Right lung (tissue), 10 donors: ENCODE results near the gene LYPD3. TPM values are rescaled to one million over a fixed set of nuclear protein-coding genes. Genes with fewer than 3 reads are reported as not detected.
"Not testable (repeated sequence)": the region's sequence is repeated elsewhere in the genome, so short reads cannot be mapped to it uniquely, and the experiment has no call there.

Experiments
- DNase-seq, 2 donors: peaks; one replicate each; pipeline ENCODE4 v3.0.0-alpha.2; 2013
- long read RNA-seq, 8 donors: transcript quantifications; one replicate each; lab custom pipeline, GENCODE V29; 2026
- polyA plus RNA-seq, 5 donors: library from polyadenylated mRNA; unstranded; fragments of 120-200 nt; gene quantifications; one replicate each; pipeline versions ENCODE4 v1.2.1 to v1.2.3, GENCODE V29; 2013; ENCODE audit warnings: inconsistent platforms in 1 of 5, low replicate concordance in 1 of 5; ENCODE audit not compliant: insufficient read length in 5 of 5, insufficient read depth in 1 of 5

LYPD3 gene
- polyA plus RNA-seq = 1 to 10 TPM; 1.1 to 2.2 (median 1.4) TPM
- long read RNA-seq, donor 1 = 0 reads
- long read RNA-seq, donor 2 = 0 reads
- long read RNA-seq, donor 3, partial matches to known transcripts = 0 of 1 reads
- long read RNA-seq, donor 3, other reads (novel, unspliced or antisense) = 0 of 1 reads
- long read RNA-seq, donor 4 = 0 reads
- long read RNA-seq, donor 5 = 0 reads
- long read RNA-seq, donor 6 = 0 reads
- long read RNA-seq, donor 7 = 0 reads
- long read RNA-seq, donor 8 = 0 reads

- no peak for DNase-seq
These were observed at the start of gene LYPD3 for GRCh38 chr19:43465468-43466120. LYPD3 (minus strand) TSS chr19:43465608; CDS start chr19:43465571, 37 bp downstream.

- not testable (repeated sequence) for DNase-seq
These were observed 47.0 kb upstream of the LYPD3 start for GRCh38 chr19:43512399-43512798.

- no peak for DNase-seq
These were observed 45.9 kb upstream of the LYPD3 start for GRCh38 chr19:43511324-43511723.

- no peak for DNase-seq
These were observed 45.3 kb upstream of the LYPD3 start for GRCh38 chr19:43510713-43511112.

GRCh38 chr19:43507880-43508279, 42.5 kb upstream of the LYPD3 start:
- no peak for DNase-seq

GRCh38 chr19:43506629-43507028, 41.2 kb upstream of the LYPD3 start:
- DNase-seq = no peak

GRCh38 chr19:43505941-43506340, 40.5 kb upstream of the LYPD3 start:
- no peak for DNase-seq

GRCh38 chr19:43505186-43505456, 39.7 kb upstream of the LYPD3 start:
- no peak for DNase-seq

GRCh38 chr19:43504426-43505185, 39.2 kb upstream of the LYPD3 start, which contains the start of gene PHLDB3:
PHLDB3 (minus strand) TSS chr19:43504746; CDS start chr19:43504118, 628 bp downstream.
- no peak for DNase-seq

- peak; percentile 93 to 94 for DNase-seq
These were observed 38.4 kb upstream of the LYPD3 start for GRCh38 chr19:43503501-43504425.

GRCh38 chr19:43502419-43502976, 37.1 kb upstream of the LYPD3 start:
- no peak for DNase-seq

GRCh38 chr19:43501661-43502418, 36.4 kb upstream of the LYPD3 start:
- no peak for DNase-seq

- DNase-seq = no peak
These were observed 33.6 kb upstream of the LYPD3 start for GRCh38 chr19:43499042-43499441.

- peak; percentile 71 to 76 for DNase-seq
These were observed 32.9 kb upstream of the LYPD3 start for GRCh38 chr19:43498233-43498842.

- DNase-seq = no peak
These were observed 31.6 kb upstream of the LYPD3 start for GRCh38 chr19:43496960-43497359.

- no peak for DNase-seq
These were observed 29.7 kb upstream of the LYPD3 start for GRCh38 chr19:43495082-43495481.

GRCh38 chr19:43490759-43491158, 25.4 kb upstream of the LYPD3 start:
- no peak for DNase-seq

- DNase-seq = no peak
These were observed 24.7 kb upstream of the LYPD3 start for GRCh38 chr19:43489979-43490599.

- DNase-seq = no peak
These were observed 23.9 kb upstream of the LYPD3 start for GRCh38 chr19:43489310-43489709.

GRCh38 chr19:43488179-43488578, 22.8 kb upstream of the LYPD3 start:
- no peak for DNase-seq
